Psoas muscle (tissue), 8 donors: ENCODE measurements around the gene GCFC2. TPM values are rescaled to one million over a fixed set of nuclear protein-coding genes. Genes with fewer than 3 reads are reported as not detected.

ENCODE experiments used
- ATAC-seq, 4 donors: fragments of 200-7000 bp; cut with Tn5 transposase; one replicate each; pipeline ENCODE4 v1.9.1; 2020; ENCODE audit warnings: moderate library complexity in 3 of 4, mild to moderate bottlenecking in 2 of 4
- DNase-seq, 2 donors: peaks; one replicate each; pipeline ENCODE4 v3.0.0-alpha.2; 2020
- H3K27ac ChIP-seq: fragments of 200-600 bp; one replicate; pipeline ENCODE4 v1.8.0; 2022
- H3K27me3 ChIP-seq, 3 donors: fragments of 200-600 bp in 1 of 3; one replicate each; pipeline versions ENCODE4 v1.6.1 to v1.8.0; 2013 to 2022; ENCODE audit warnings: low read length in 2 of 3, mild to moderate bottlenecking in 2 of 3, moderate library complexity in 1 of 3; ENCODE audit not compliant: insufficient read depth in 3 of 3
- H3K36me3 ChIP-seq, 2 donors: fragments of 200-600 bp in 1 of 2; one replicate each; pipeline versions ENCODE4 v1.6.1 to v1.8.0; 2013 to 2022; ENCODE audit warnings: low read depth in 1 of 2, mild to moderate bottlenecking in 1 of 2, moderate library complexity in 1 of 2; ENCODE audit not compliant: insufficient read depth in 1 of 2
- H3K4me1 ChIP-seq: fragments of 200-600 bp; one replicate; pipeline ENCODE4 v1.8.0; 2022
- H3K4me3 ChIP-seq: fragments of 200-600 bp; one replicate; pipeline ENCODE4 v1.8.0; 2022; ENCODE audit warnings: mild to moderate bottlenecking
- H3K9me3 ChIP-seq: fragments of 200-600 bp; one replicate; pipeline ENCODE4 v1.8.0; 2022
- WGBS, 3 donors: extraction: QIAGEN DNeasy Blood & Tissue Kit; methylation state at CpG; one replicate each; pipeline versions ENCODE4 v1.1.6 to v1.1.7; 2013; 5-methylcytosine and 5-hydroxymethylcytosine counted together
- intact Hi-C, 2 donors: fragments of 100-400 bp; cut with DNase I; formaldehyde crosslinking; loops; one replicate each; pipeline versions ENCODE4 v1.11.0 to v1.14.2; 2022
- long read RNA-seq, 2 donors: library from polyadenylated mRNA; unstranded; transcript quantifications; one replicate each; pipeline ENCODE4 v2.0.0, GENCODE V29; 2021
- polyA plus RNA-seq, 3 donors: library from polyadenylated mRNA; stranded (reverse); fragments of 200-250 nt; gene quantifications; one replicate each; pipeline ENCODE4 v1.2.3, GENCODE V29; 2013
- total RNA-seq, 4 donors: library from RNA; stranded (reverse); fragmentation: NEBNext Ultra II Directional in 2 of 4; extraction: Animal tissue kit (Norgen Biotek cat#: 25700) in 2 of 4; gene quantifications; one replicate each; pipeline versions ENCODE4 v1.2.1 to v1.2.4, GENCODE V29; 2021 to 2023
- TF ChIP-seq, protein P1 (sequence below): fragments of 200-600 bp; IDR thresholded peaks from one replicate; pipeline ENCODE4 v1.8.0; 2022; ENCODE audit warnings: antibody characterized with exemption
- donor health status: healthy with polysubstance abuse.
- donor health status: DM: no; HTN: no; CAD: no; lungs with moderate emphysema.
- donor health status: Bipolar disorder and iron deficiency.
- donor health status: healthy.
- donor health status: DM: yes; HTN: yes; CAD: no.
- donor health status: DM: no; HTN: no; CAD: no.
- donor health status: DM: no; HTN: no; CAD: no.
- donor health status: DM: yes; HTN: yes; CAD: no.

GCFC2 gene
- total RNA-seq: 10 to 100 TPM; 13.2 to 31.5 (median 25.3) TPM
- polyA plus RNA-seq: 10 to 100 TPM; 14.2 to 20.2 (median 17.7) TPM
- long read RNA-seq, donor 1, full-length matches to known transcripts: 6 of 12 reads
- long read RNA-seq, donor 1, partial matches to known transcripts: 1 of 12 reads
- long read RNA-seq, donor 1, other reads (novel, unspliced or antisense): 5 of 12 reads
- long read RNA-seq, donor 2, full-length matches to known transcripts: 22 of 31 reads
- long read RNA-seq, donor 2, partial matches to known transcripts: 2 of 31 reads
- long read RNA-seq, donor 2, other reads (novel, unspliced or antisense): 7 of 31 reads

DNA sequence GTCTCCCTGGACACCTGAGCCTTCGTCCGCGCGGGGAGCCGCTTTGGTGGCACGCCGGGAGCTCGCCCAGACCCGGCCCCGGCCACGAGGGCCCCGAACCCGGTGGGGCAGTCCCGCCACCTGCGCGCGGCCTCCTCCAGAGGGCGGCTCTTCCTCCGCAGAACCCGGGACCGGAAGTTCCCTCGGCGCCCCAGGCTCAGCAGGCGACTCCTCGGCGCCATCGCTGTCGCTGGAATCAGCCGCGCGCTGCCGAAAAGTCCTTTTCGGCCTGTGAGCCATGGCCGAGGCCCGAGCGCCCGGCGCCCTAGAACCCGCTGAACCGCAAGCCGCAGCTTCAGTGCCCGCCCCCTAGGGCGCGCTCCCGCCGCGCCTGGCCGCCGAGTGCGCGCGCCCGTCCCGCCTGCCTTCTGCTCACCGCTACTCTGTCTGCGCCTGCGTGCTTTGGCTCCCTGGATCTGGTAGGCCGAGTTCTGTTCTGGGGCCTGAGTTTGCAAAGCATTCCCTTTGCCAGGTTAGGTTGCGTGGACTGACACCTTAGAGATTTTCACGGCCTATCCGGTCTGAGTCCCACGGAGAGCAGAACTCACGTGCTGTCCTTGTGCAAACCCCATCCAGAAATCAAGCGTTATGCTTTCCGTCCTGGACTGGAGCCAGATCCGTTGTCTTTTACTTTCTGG, at the start of gene GCFC2:
Gene GCFC2, minus strand, starts transcription at position 339 of the 677 bp plus-strand sequence. Its CDS starts 60 bp downstream, at position 279.
- ATAC-seq (peak; percentile 97 to 98 (median 98)), DNase-seq (peak; percentile 92 to 94)
- peak within 1 kb of the TSS; percentile 85 for H3K4me3 ChIP-seq
- H3K4me1 ChIP-seq: peaks cover 19% of the 10 kb centered on the region
- H3K27me3 ChIP-seq: no peaks in the 10 kb centered on the region
- WGBS, 3 donors: 1% methylated on average over 59 to 66 of the region's 66 CpGs
- TF ChIP-seq, protein P1, sequence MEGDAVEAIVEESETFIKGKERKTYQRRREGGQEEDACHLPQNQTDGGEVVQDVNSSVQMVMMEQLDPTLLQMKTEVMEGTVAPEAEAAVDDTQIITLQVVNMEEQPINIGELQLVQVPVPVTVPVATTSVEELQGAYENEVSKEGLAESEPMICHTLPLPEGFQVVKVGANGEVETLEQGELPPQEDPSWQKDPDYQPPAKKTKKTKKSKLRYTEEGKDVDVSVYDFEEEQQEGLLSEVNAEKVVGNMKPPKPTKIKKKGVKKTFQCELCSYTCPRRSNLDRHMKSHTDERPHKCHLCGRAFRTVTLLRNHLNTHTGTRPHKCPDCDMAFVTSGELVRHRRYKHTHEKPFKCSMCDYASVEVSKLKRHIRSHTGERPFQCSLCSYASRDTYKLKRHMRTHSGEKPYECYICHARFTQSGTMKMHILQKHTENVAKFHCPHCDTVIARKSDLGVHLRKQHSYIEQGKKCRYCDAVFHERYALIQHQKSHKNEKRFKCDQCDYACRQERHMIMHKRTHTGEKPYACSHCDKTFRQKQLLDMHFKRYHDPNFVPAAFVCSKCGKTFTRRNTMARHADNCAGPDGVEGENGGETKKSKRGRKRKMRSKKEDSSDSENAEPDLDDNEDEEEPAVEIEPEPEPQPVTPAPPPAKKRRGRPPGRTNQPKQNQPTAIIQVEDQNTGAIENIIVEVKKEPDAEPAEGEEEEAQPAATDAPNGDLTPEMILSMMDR: peak; percentile 33
- H3K36me3 ChIP-seq: peaks cover 0 to 12% of the 10 kb centered on the region in 2 donors
- H3K9me3 ChIP-seq: no peaks in the 10 kb centered on the region
- peak within 1 kb of the TSS; percentile 97 for H3K27ac ChIP-seq
- intact Hi-C loops: loop anchor here in 1 of 2 donors (10.0 kb wide), 1 partner anchor 756 kb away; the partner anchor contains the start of gene POLE4

DNA sequence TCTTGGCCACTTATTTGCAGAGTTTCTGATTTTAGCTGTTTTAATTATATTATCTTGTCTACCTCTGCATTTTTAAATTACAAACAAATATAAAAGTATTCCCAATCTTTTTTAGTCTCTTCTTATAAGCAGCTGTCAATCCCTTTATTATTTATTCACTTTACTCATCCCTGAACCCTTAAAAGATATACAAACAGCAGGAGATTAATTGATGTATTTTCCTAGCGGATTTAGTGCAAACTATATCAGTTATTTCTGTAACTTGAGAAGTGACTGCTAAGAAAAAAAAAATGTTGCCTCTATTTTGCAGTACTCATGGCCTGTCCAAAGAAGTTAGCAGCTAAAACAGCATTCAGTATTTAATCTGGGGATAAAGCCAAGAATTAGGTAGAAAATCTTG, 42.1 kb upstream of the GCFC2 start:
- DNase-seq (no peak), ATAC-seq (no peak)
- Histone ChIP-seq H3K4me1 (no peaks in the 10 kb centered on the region), H3K36me3 (no peaks in the 10 kb centered on the region), H3K9me3 (no peaks in the 10 kb centered on the region), H3K4me3 (no peak overlapping the region), H3K27ac (no peak overlapping the region), H3K27me3 (peaks cover 0 to 3% (median 0%) of the 10 kb centered on the region in 3 donors)
- intact Hi-C loops: no loop called here
- WGBS, 3 donors: 43 to 61% (median 58%) methylated on average over 1 of the region's 1 CpG
- TF ChIP-seq, protein P1: no peak

- 81 to 84% (median 83%) methylated on average over 5 of the region's 5 CpGs for WGBS, 3 donors
- Histone ChIP-seq H3K4me1 (no peaks in the 10 kb centered on the region), H3K27ac (no peak overlapping the region), H3K9me3 (no peaks in the 10 kb centered on the region), H3K4me3 (no peak overlapping the region), H3K36me3 (no peaks in the 10 kb centered on the region), H3K27me3 (peaks cover 0 to 3% (median 0%) of the 10 kb centered on the region in 3 donors)
- ATAC-seq (no peak), DNase-seq (no peak)
- TF ChIP-seq, protein P1: no peak
- intact Hi-C loops: no loop called here
These were observed 41.2 kb upstream of the GCFC2 start for GRCh38 chr2:75751824-75752468.

DNA sequence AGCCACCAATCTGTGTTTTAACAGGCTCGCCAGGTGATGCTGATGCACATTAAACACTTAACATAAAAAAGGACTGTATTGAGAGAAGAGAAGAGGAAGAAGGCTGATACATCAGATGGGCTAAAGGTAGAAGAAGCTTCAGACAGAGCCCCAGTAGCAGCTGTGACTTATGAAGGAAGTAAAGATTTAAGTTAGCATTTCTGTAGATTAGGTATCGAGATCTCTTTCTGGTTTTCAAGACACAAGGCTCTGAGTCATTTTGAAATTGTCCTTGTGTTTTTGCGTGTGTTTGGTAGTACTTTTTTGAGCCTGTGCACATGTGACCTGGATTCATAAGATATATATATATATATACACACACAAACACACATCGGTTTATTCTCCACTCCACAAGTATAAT, 40.6 kb upstream of the GCFC2 start:
- no peak for DNase-seq
- no peak for ATAC-seq
- TF ChIP-seq, protein P1: no peak
- Histone ChIP-seq H3K27ac (no peak overlapping the region), H3K27me3 (peaks cover 0 to 3% (median 0%) of the 10 kb centered on the region in 3 donors), H3K4me3 (no peak overlapping the region), H3K36me3 (no peaks in the 10 kb centered on the region), H3K4me1 (no peaks in the 10 kb centered on the region), H3K9me3 (no peaks in the 10 kb centered on the region)
- intact Hi-C loops: no loop called here
- WGBS, 3 donors: 84 to 94% (median 92%) methylated on average over 4 of the region's 4 CpGs
